Fibroblast of pulmonary artery (primary cell): ENCODE results near the gene PLCE1.

Source experiments
- DNase-seq: peaks from one replicate; pipeline ENCODE4 v3.0.0-alpha.2; 2010; ENCODE audit warnings: low read depth
- H3K4me3 ChIP-seq: replicated peaks from 2 replicates; pipeline ENCODE4 v1.5.1; 2011; ENCODE audit warnings: low read depth, mild to moderate bottlenecking, control low read depth, low read length, moderate library complexity
- TF ChIP-seq, protein P1 (sequence below): IDR thresholded peaks from 2 replicates; pipeline ENCODE4 v1.5.1; 2011; ENCODE audit warnings: mild to moderate bottlenecking, control low read depth, low read length, inconsistent platforms; ENCODE audit errors: missing control alignments

PLCE1 gene

DNA sequence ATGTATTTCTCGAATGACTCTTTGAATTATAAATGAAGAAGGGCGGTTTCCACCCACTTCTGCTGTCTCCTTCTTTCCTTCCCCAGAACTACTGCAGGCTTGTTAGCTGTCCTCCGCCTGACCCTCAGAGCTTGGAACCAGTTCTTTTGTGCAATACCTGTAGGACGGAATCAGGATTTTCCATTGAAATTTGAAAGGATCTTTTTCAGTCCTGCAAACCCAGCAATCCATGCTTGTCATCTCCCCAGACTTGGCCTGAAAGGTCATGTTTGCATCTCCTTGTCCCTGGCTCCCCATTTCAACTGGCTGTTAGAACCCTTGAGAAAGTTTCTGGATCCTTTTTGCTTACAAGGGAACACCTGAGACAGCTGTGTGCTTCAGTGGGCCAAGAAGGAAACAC, 47.5 kb downstream of the PLCE1 start:
- H3K4me3 ChIP-seq = no peak overlapping the region
- no peak for DNase-seq
- TF ChIP-seq, protein P1, sequence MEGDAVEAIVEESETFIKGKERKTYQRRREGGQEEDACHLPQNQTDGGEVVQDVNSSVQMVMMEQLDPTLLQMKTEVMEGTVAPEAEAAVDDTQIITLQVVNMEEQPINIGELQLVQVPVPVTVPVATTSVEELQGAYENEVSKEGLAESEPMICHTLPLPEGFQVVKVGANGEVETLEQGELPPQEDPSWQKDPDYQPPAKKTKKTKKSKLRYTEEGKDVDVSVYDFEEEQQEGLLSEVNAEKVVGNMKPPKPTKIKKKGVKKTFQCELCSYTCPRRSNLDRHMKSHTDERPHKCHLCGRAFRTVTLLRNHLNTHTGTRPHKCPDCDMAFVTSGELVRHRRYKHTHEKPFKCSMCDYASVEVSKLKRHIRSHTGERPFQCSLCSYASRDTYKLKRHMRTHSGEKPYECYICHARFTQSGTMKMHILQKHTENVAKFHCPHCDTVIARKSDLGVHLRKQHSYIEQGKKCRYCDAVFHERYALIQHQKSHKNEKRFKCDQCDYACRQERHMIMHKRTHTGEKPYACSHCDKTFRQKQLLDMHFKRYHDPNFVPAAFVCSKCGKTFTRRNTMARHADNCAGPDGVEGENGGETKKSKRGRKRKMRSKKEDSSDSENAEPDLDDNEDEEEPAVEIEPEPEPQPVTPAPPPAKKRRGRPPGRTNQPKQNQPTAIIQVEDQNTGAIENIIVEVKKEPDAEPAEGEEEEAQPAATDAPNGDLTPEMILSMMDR = no peak

DNA sequence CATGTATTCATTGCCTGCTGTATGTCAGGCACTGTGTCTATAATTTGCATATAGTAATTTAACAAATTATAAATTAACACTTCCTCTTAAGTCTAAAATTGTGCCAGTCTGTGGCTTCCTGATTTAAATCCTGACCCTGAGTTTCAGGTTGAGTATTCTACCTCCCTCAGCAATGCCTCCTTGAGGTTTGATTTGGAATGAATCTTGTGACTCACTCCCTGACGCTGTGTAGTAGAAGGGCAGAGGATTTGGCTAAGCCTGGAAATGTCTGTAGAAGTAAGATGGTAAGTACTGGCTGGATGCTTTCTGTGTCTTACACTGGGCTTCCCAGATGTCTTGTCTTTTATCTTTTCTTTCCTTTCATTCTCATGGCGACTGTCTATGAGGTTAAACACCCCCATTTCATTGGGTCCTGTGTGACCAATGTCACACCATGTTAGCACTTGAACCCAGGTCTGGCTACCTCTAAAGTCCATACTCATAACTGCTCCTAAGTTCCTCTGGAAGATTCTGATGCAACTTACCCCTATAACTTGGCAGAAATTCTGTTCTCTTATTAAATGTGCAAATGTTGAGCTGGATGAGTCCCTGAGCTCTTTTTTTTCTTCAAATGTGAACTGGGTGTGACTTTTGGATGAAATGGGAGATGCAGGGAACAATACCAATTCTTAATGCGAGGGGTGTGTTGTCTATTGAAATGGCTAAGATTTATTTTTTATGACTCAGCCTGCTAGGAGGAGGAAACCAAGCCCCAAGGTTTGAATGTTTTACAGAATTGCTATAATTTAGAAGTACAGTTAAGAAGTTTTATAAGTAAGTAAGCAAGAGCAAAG, 48.5 kb downstream of the PLCE1 start:
- TF ChIP-seq, protein P1 = peak; percentile 32
- DNase-seq = peak; percentile 62
- no peak overlapping the region for H3K4me3 ChIP-seq

DNA sequence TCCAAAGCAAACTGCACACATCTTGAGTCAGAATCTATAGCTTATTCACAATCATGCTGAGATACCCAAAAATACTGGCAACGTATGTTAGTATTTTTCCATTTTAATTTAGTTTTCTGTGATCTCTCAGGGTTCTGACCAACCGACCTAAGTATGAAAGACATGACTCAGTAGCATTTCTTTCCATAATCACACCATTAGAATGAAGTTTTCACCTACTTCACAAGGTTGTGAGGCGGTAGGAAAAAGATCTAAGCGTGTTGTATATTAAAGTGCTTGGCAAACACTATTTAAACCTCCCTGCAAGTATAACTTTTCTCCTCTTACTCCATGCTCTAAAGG, 49.1 kb downstream of the PLCE1 start:
- H3K4me3 ChIP-seq = no peak overlapping the region
- DNase-seq = no peak
- TF ChIP-seq, protein P1 = no peak
